Sigmoid colon (tissue), 4 donors: ENCODE data around the gene OGFOD1.

ENCODE experiments used
- EP300 ChIP-seq, 4 donors: sonication (generic); formaldehyde crosslinking; IDR thresholded peaks; one replicate each; pipeline ENCODE4 v1.6.1; 2017; ENCODE audit warnings: antibody characterized with exemption in 4 of 4
- POLR2A ChIP-seq, 2 donors: fragments of 450-650 bp; IDR thresholded peaks; one replicate each; pipeline ENCODE4 v1.6.1; 2016; ENCODE audit warnings: antibody characterized with exemption in 2 of 2, mild to moderate bottlenecking in 2 of 2, moderate library complexity in 2 of 2
- POLR2AphosphoS5 ChIP-seq, 4 donors: sonication (generic); formaldehyde crosslinking; IDR thresholded peaks; one replicate each; pipeline ENCODE4 v1.6.1; 2017; ENCODE audit warnings: antibody characterized with exemption in 4 of 4
- TF ChIP-seq, protein P1 (sequence below), 4 experiments: fragments of 450-650 bp in 3 of 4; fragments of 200-600 bp in 1 of 4; IDR thresholded peaks; one replicate each; pipeline ENCODE4 v1.5.1; 2016 to 2019; ENCODE audit warnings: antibody characterized with exemption in 4 of 4, mild to moderate bottlenecking in 3 of 4, moderate library complexity in 2 of 4

DNA sequence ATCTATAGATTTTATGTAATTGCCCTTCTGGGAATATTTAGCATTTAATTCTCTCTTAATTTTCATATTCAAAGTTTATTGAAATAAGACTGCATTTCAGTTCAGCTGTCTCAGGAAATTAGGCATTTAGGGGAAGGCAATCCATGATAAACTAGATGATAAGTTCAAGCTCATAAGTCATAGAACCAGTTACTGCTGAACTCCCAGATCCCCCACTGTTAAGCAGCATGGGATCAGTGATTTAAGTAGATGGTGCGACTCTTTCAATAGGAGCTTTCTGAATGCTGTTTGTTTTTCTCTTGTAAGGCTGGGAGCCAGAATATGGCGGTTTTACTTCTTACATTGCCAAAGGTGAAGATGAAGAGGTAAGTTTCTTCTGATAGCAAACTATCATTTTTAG is 23.8 kb downstream of the OGFOD1 start:
- TF ChIP-seq, protein P1, sequence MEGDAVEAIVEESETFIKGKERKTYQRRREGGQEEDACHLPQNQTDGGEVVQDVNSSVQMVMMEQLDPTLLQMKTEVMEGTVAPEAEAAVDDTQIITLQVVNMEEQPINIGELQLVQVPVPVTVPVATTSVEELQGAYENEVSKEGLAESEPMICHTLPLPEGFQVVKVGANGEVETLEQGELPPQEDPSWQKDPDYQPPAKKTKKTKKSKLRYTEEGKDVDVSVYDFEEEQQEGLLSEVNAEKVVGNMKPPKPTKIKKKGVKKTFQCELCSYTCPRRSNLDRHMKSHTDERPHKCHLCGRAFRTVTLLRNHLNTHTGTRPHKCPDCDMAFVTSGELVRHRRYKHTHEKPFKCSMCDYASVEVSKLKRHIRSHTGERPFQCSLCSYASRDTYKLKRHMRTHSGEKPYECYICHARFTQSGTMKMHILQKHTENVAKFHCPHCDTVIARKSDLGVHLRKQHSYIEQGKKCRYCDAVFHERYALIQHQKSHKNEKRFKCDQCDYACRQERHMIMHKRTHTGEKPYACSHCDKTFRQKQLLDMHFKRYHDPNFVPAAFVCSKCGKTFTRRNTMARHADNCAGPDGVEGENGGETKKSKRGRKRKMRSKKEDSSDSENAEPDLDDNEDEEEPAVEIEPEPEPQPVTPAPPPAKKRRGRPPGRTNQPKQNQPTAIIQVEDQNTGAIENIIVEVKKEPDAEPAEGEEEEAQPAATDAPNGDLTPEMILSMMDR (IDR thresholded peaks at IDR 0.05): no peak
- TF ChIP-seq EP300 (IDR thresholded peaks at IDR 0.05) (no peak), POLR2A (IDR thresholded peaks at IDR 0.05) (no peak), POLR2AphosphoS5 (IDR thresholded peaks at IDR 0.05) (no peak)
